ENCODE results near the gene KLHL24. TPM values are rescaled to one million over a fixed set of nuclear protein-coding genes. Genes with fewer than 3 reads are reported as not detected.
A peak's percentile ranks its signal among the peaks of the same experiment; 100 is the strongest.

KLHL24 gene
- total and polyA plus RNA-seq, 2 experiments from 2014 or later: 8.2 to 51.0 TPM

- 0 out of 2 replicates have a peak, but pooled peaks have one; percentile 8 for TF ChIP-seq NANOG (IDR thresholded peaks at IDR 0.05; ENCODE audit: borderline replicate concordance)
Observed at GRCh38 chr3:183635431-183636220, at the start of gene KLHL24 (continued).

DNA sequence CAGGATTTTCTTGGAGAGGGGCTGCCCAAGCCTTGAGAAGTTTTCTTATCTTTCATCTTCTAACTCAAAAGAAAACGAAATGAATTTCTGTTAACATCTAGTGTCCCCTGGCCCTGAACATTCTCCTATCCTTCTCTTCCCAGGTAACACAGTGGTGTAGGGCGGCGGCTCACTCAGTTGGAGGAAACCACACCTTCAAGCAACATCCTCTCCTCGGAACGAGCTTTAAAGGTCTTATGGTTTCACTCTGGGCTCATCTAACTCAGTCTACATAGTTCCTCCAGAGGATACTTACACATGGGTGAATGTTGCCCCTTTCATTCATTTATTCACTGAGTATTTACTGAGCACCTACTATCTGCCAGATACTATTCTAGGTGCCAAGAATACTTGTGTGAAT is 48.9 kb upstream of the KLHL24 start:
- no peaks in the 10 kb centered on the region for H3F3A ChIP-seq (replicated peaks; ENCODE audit: low read depth)
- H3K27ac ChIP-seq (ENCODE audit: low read depth): no peak overlapping the region
- H3K4me1 ChIP-seq (ENCODE audit: insufficient read depth): peaks cover 10% of the 10 kb centered on the region
- H3K4me1 Mint-ChIP-seq: peaks cover 25% of the 10 kb centered on the region
- no peaks in the 10 kb centered on the region for H3K36me3 ChIP-seq (ENCODE audit: insufficient read depth)
- no peaks in the 10 kb centered on the region for H3K36me3 Mint-ChIP-seq (ENCODE audit: low read depth)
- H3K4me3 ChIP-seq: no peak overlapping the region
- no peak overlapping the region for H2AFZ ChIP-seq
- no peaks in the 10 kb centered on the region for H3K27me3 Mint-ChIP-seq (ENCODE audit: insufficient read depth, low read depth, poor library complexity)
- no peaks in the 10 kb centered on the region for H3K27me3 ChIP-seq (ENCODE audit: insufficient read depth)
- H3K79me2 ChIP-seq (replicated peaks; ENCODE audit: insufficient read depth): no peaks in the 10 kb centered on the region
- H3K4me2 ChIP-seq: no peak overlapping the region
- no peaks in the 10 kb centered on the region for H3K9me2 ChIP-seq (ENCODE audit: insufficient read depth)
- ATAC-seq (no peak), DNase-seq (ENCODE audit: low spot score) (no peak)
- H4K20me1 ChIP-seq (replicated peaks; ENCODE audit: insufficient read depth): no peaks in the 10 kb centered on the region
- no peaks in the 10 kb centered on the region for H3K9me3 Mint-ChIP-seq
- no peak overlapping the region for H3K4me3 Mint-ChIP-seq
- no peak overlapping the region for H3K27ac Mint-ChIP-seq
- TF ChIP-seq NANOG (IDR thresholded peaks at IDR 0.05; ENCODE audit: borderline replicate concordance) (no peak), EZH2 (IDR thresholded peaks at IDR 0.05; ENCODE audit: low read depth, unreplicated experiment) (no peak), POLR2AphosphoS5 (IDR thresholded peaks at IDR 0.05; ENCODE audit: low read depth) (no peak), ZNF462 (CRISPR knock-in tag; IDR thresholded peaks at IDR 0.05) (no peak), JUNB (IDR thresholded peaks at IDR 0.05; ENCODE audit: unreplicated experiment) (no peak), CREB1 (CRISPR knock-in tag; IDR thresholded peaks at IDR 0.05; ENCODE audit: low read depth) (no peak), ZNF331 (CRISPR knock-in tag; IDR thresholded peaks at IDR 0.05; ENCODE audit: low read depth) (no peak), EZH2phosphoT487 (IDR thresholded peaks at IDR 0.05; ENCODE audit: unreplicated experiment) (no peak), STAT1 (IDR thresholded peaks at IDR 0.05; ENCODE audit: unreplicated experiment) (no peak)
- TF ChIP-seq, protein P1, sequence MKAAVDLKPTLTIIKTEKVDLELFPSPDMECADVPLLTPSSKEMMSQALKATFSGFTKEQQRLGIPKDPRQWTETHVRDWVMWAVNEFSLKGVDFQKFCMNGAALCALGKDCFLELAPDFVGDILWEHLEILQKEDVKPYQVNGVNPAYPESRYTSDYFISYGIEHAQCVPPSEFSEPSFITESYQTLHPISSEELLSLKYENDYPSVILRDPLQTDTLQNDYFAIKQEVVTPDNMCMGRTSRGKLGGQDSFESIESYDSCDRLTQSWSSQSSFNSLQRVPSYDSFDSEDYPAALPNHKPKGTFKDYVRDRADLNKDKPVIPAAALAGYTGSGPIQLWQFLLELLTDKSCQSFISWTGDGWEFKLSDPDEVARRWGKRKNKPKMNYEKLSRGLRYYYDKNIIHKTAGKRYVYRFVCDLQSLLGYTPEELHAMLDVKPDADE (IDR thresholded peaks at IDR 0.05): no peak
- TF ChIP-seq, protein P2, sequence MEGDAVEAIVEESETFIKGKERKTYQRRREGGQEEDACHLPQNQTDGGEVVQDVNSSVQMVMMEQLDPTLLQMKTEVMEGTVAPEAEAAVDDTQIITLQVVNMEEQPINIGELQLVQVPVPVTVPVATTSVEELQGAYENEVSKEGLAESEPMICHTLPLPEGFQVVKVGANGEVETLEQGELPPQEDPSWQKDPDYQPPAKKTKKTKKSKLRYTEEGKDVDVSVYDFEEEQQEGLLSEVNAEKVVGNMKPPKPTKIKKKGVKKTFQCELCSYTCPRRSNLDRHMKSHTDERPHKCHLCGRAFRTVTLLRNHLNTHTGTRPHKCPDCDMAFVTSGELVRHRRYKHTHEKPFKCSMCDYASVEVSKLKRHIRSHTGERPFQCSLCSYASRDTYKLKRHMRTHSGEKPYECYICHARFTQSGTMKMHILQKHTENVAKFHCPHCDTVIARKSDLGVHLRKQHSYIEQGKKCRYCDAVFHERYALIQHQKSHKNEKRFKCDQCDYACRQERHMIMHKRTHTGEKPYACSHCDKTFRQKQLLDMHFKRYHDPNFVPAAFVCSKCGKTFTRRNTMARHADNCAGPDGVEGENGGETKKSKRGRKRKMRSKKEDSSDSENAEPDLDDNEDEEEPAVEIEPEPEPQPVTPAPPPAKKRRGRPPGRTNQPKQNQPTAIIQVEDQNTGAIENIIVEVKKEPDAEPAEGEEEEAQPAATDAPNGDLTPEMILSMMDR (conservative IDR thresholded peaks at IDR 0.05; ENCODE audit: low read depth in 2 of 2): no peak
- TF ChIP-seq, protein P3, sequence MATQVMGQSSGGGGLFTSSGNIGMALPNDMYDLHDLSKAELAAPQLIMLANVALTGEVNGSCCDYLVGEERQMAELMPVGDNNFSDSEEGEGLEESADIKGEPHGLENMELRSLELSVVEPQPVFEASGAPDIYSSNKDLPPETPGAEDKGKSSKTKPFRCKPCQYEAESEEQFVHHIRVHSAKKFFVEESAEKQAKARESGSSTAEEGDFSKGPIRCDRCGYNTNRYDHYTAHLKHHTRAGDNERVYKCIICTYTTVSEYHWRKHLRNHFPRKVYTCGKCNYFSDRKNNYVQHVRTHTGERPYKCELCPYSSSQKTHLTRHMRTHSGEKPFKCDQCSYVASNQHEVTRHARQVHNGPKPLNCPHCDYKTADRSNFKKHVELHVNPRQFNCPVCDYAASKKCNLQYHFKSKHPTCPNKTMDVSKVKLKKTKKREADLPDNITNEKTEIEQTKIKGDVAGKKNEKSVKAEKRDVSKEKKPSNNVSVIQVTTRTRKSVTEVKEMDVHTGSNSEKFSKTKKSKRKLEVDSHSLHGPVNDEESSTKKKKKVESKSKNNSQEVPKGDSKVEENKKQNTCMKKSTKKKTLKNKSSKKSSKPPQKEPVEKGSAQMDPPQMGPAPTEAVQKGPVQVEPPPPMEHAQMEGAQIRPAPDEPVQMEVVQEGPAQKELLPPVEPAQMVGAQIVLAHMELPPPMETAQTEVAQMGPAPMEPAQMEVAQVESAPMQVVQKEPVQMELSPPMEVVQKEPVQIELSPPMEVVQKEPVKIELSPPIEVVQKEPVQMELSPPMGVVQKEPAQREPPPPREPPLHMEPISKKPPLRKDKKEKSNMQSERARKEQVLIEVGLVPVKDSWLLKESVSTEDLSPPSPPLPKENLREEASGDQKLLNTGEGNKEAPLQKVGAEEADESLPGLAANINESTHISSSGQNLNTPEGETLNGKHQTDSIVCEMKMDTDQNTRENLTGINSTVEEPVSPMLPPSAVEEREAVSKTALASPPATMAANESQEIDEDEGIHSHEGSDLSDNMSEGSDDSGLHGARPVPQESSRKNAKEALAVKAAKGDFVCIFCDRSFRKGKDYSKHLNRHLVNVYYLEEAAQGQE (IDR thresholded peaks at IDR 0.05; ENCODE audit: unreplicated experiment): no peak
